ENCODE data around the gene ITGB2.

ITGB2 gene

DNA sequence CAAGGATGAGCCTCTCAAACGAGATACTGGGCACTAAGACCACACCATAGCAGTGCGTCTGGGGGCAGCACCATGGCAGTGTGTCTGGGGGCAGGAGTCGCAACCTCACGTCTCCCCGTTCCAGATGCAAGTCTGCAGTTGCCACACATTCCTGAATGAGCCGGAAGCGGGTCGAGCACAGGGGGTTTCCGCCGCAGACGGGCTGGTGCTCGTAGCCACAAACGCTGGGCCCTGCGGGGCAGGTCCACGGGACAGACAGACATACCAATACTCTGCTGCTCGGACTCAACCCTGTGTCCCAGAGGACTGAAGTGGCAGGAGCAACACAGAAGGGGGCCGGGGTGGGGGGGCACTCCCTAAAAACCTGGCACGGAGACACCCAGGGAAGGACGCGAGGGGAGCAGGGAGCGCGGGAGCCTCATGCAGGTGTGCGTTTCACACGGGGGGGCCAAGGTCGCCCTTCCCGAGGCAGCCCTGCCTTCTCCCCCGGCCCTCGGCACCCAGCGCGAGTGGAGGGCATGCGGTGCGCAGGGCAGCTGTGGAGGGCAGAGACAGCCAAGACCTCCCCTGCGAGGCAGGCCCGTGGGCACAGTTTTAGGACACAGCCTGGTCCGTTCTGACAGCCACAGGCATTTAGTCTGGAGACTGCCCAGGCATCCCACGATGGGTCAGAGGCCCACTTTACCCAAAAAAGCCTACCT lies 71.7 kb downstream of the ITGB2 start:
- H3K4me1 ChIP-seq (ENCODE audit: low read depth, poor library complexity, severe bottlenecking), result no peaks in the 10 kb centered on the region
- no peak overlapping the region for H3K9ac ChIP-seq
- H3K27me3 ChIP-seq (ENCODE audit: insufficient read depth, low read depth), result peaks cover 4% of the 10 kb centered on the region; the same call in 1 of the 2 replicates
- H3K36me3 ChIP-seq (ENCODE audit: insufficient read depth), result peaks cover 12% of the 10 kb centered on the region
- H3K4me2 ChIP-seq, result no peak overlapping the region
- H2AFZ ChIP-seq (ENCODE audit: low read depth), result no peak overlapping the region
- no peak overlapping the region for H3K4me3 ChIP-seq (IDR thresholded peaks at IDR 0.05; ENCODE audit: insufficient read depth, low read depth, low read length)
- H4K20me1 ChIP-seq (ENCODE audit: insufficient read depth), result no peaks in the 10 kb centered on the region
- no peaks in the 10 kb centered on the region for H3K79me2 ChIP-seq (ENCODE audit: insufficient read depth, low read depth)
- H3K27ac ChIP-seq, result no peak overlapping the region
- no peak for TF ChIP-seq CTCF (conservative IDR thresholded peaks at IDR 0.05; ENCODE audit: low read depth, low read length)

GRCh38 chr21:44847261-44848056 lies 73.2 kb downstream of the ITGB2 start:
- Histone ChIP-seq H3K27me3 (ENCODE audit: insufficient read depth, low read depth) (peaks cover 18% of the 10 kb centered on the region), H3K9ac (no peak overlapping the region), H3K4me3 (IDR thresholded peaks at IDR 0.05; ENCODE audit: insufficient read depth, low read depth, low read length) (no peak overlapping the region), H3K79me2 (ENCODE audit: insufficient read depth, low read depth) (no peaks in the 10 kb centered on the region), H4K20me1 (ENCODE audit: insufficient read depth) (no peaks in the 10 kb centered on the region), H3K36me3 (ENCODE audit: insufficient read depth) (peaks cover 12% of the 10 kb centered on the region; the same call in 1 of the 2 replicates), H2AFZ (ENCODE audit: low read depth) (no peak overlapping the region), H3K27ac (no peak overlapping the region), H3K4me1 (ENCODE audit: low read depth, poor library complexity, severe bottlenecking) (no peaks in the 10 kb centered on the region), H3K4me2 (no peak overlapping the region)
- TF ChIP-seq CTCF (conservative IDR thresholded peaks at IDR 0.05; ENCODE audit: low read depth, low read length), result no peak

- no peak overlapping the region for H2AFZ ChIP-seq (ENCODE audit: low read depth)
- peaks cover 12% of the 10 kb centered on the region; the same call in 1 of the 2 replicates for H3K36me3 ChIP-seq (ENCODE audit: insufficient read depth)
- no peaks in the 10 kb centered on the region for H3K4me1 ChIP-seq (ENCODE audit: low read depth, poor library complexity, severe bottlenecking)
- no peak overlapping the region for H3K4me2 ChIP-seq
- no peak overlapping the region for H3K4me3 ChIP-seq (IDR thresholded peaks at IDR 0.05; ENCODE audit: insufficient read depth, low read depth, low read length)
- H3K79me2 ChIP-seq (ENCODE audit: insufficient read depth, low read depth), result no peaks in the 10 kb centered on the region
- H4K20me1 ChIP-seq (ENCODE audit: insufficient read depth), result no peaks in the 10 kb centered on the region
- no peak for TF ChIP-seq CTCF (conservative IDR thresholded peaks at IDR 0.05; ENCODE audit: low read depth, low read length)
- H3K27ac ChIP-seq, result no peak overlapping the region
- peaks cover 25% of the 10 kb centered on the region for H3K27me3 ChIP-seq (ENCODE audit: insufficient read depth, low read depth)
- H3K9ac ChIP-seq, result no peak overlapping the region
Measured at GRCh38 chr21:44846485-44847260, 74.0 kb downstream of the ITGB2 start.

DNA sequence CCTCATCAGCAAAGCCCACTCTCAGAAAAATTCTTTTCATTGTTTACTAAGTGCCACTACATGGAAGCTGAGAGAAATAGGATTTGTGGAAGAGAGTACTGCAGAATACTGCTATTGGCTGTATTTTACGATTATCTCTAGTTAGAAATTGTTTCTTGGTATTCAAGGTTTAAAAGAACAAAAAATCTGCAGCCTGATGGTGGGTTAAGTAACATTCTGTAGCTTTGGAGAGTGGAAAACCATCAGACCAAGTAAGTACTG lies 74.5 kb downstream of the ITGB2 start:
- H3K4me3 ChIP-seq (IDR thresholded peaks at IDR 0.05; ENCODE audit: insufficient read depth, low read depth, low read length), result no peak overlapping the region
- peaks cover 10% of the 10 kb centered on the region; the same call in 1 of the 2 replicates for H3K36me3 ChIP-seq (ENCODE audit: insufficient read depth)
- peaks cover 31% of the 10 kb centered on the region for H3K27me3 ChIP-seq (ENCODE audit: insufficient read depth, low read depth)
- no peak overlapping the region for H2AFZ ChIP-seq (ENCODE audit: low read depth)
- H3K27ac ChIP-seq, result no peak overlapping the region
- no peak overlapping the region for H3K4me2 ChIP-seq
- no peaks in the 10 kb centered on the region for H4K20me1 ChIP-seq (ENCODE audit: insufficient read depth)
- no peak for TF ChIP-seq CTCF (conservative IDR thresholded peaks at IDR 0.05; ENCODE audit: low read depth, low read length)
- no peak overlapping the region for H3K9ac ChIP-seq
- H3K79me2 ChIP-seq (ENCODE audit: insufficient read depth, low read depth), result no peaks in the 10 kb centered on the region
- H3K4me1 ChIP-seq (ENCODE audit: low read depth, poor library complexity, severe bottlenecking), result no peaks in the 10 kb centered on the region

All from KMS-11 (cell line).